ENCODE data around the gene EFHD2.
"Not testable (repeated sequence)": the region's sequence is repeated elsewhere in the genome, so short reads cannot be mapped to it uniquely, and the experiment has no call there.

Gene EFHD2

GRCh38 chr1:15388201-15388880 is 21.3 kb upstream of the EFHD2 start:
- no peak for DNase-seq (ENCODE audit: low read depth in 2 of 2, low spot score in 1 of 2)

GRCh38 chr1:15389828-15390227 is 19.9 kb upstream of the EFHD2 start:
- DNase-seq (ENCODE audit: low read depth in 2 of 2, low spot score in 1 of 2), result not testable (repeated sequence)

- no peak for DNase-seq (ENCODE audit: low read depth in 2 of 2, low spot score in 1 of 2)
Observed at GRCh38 chr1:15390667-15391066, 19.0 kb upstream of the EFHD2 start.

- DNase-seq (ENCODE audit: low read depth in 2 of 2, low spot score in 1 of 2), result no peak
Observed at GRCh38 chr1:15391366-15391765, 18.3 kb upstream of the EFHD2 start.

- DNase-seq (ENCODE audit: low read depth in 2 of 2, low spot score in 1 of 2), result no peak
Observed at GRCh38 chr1:15393475-15394257, 16.0 kb upstream of the EFHD2 start.

- DNase-seq (ENCODE audit: low read depth in 2 of 2, low spot score in 1 of 2), result no peak
Observed at GRCh38 chr1:15394258-15394690, 15.4 kb upstream of the EFHD2 start.

- no peak for DNase-seq (ENCODE audit: low read depth in 2 of 2, low spot score in 1 of 2)
Observed at GRCh38 chr1:15397236-15397635, 12.5 kb upstream of the EFHD2 start.

- no peak for DNase-seq (ENCODE audit: low read depth in 2 of 2, low spot score in 1 of 2)
Observed at GRCh38 chr1:15399710-15400109, 10.0 kb upstream of the EFHD2 start.

- no peak for DNase-seq (ENCODE audit: low read depth in 2 of 2, low spot score in 1 of 2)
Observed at GRCh38 chr1:15400627-15401026, 9.1 kb upstream of the EFHD2 start.

GRCh38 chr1:15401391-15402055 is 8.2 kb upstream of the EFHD2 start:
- DNase-seq (ENCODE audit: low read depth in 2 of 2, low spot score in 1 of 2), result no peak

GRCh38 chr1:15402809-15403450 is 6.8 kb upstream of the EFHD2 start:
- no peak for DNase-seq (ENCODE audit: low read depth in 2 of 2, low spot score in 1 of 2)

GRCh38 chr1:15403962-15404580 is 5.6 kb upstream of the EFHD2 start:
- DNase-seq (ENCODE audit: low read depth in 2 of 2, low spot score in 1 of 2), result no peak

GRCh38 chr1:15405106-15405850 is 4.4 kb upstream of the EFHD2 start:
- no peak for DNase-seq (ENCODE audit: low read depth in 2 of 2, low spot score in 1 of 2)

GRCh38 chr1:15406614-15407559 is 2.8 kb upstream of the EFHD2 start:
- no peak for DNase-seq (ENCODE audit: low read depth in 2 of 2, low spot score in 1 of 2)

GRCh38 chr1:15407580-15407979 is 2.1 kb upstream of the EFHD2 start:
- no peak for DNase-seq (ENCODE audit: low read depth in 2 of 2, low spot score in 1 of 2)

GRCh38 chr1:15408890-15409387 is 749 bp upstream of the EFHD2 start:
- no peak for DNase-seq (ENCODE audit: low read depth in 2 of 2, low spot score in 1 of 2)

- no peak for DNase-seq (ENCODE audit: low read depth in 2 of 2, low spot score in 1 of 2)
Observed at GRCh38 chr1:15410223-15410883, 665 bp downstream of the EFHD2 start.

GRCh38 chr1:15410884-15411245 is 1.2 kb downstream of the EFHD2 start:
- no peak for DNase-seq (ENCODE audit: low read depth in 2 of 2, low spot score in 1 of 2)
